Nephron (organoid): ENCODE measurements around the gene KCNK15.

Experiments used
- H3K27ac Mint-ChIP-seq, 3 experiments: 2 replicates each; pipeline ENCODE4 v1.8.0; 2020; ENCODE audit warnings: mixed read lengths in 3 of 3, mild to moderate bottlenecking in 2 of 3, moderate library complexity in 1 of 3
- H3K27me3 Mint-ChIP-seq: 2 replicates; pipeline ENCODE4 v1.8.0; 2021; ENCODE audit warnings: low read depth, mild to moderate bottlenecking, moderate library complexity, mixed read lengths
- H3K36me3 Mint-ChIP-seq: 2 replicates; pipeline ENCODE4 v1.8.0; 2020; ENCODE audit warnings: low read depth, mixed read lengths
- H3K4me1 Mint-ChIP-seq: 2 replicates; pipeline ENCODE4 v1.8.0; 2020; ENCODE audit warnings: mixed read lengths
- H3K4me3 Mint-ChIP-seq, 3 experiments: 2 replicates each; pipeline ENCODE4 v1.8.0; 2020; ENCODE audit warnings: mild to moderate bottlenecking in 3 of 3, mixed read lengths in 3 of 3, moderate library complexity in 2 of 3
- H3K9me3 Mint-ChIP-seq: 2 replicates; pipeline ENCODE4 v1.8.0; 2020; ENCODE audit warnings: mixed read lengths
- TF ChIP-seq, protein P1 (sequence below), 3 experiments: fragments of 200-600 bp; sonication (generic); IDR thresholded peaks; one replicate each; pipeline ENCODE4 v1.5.0; 2021; ENCODE audit warnings: antibody characterized with exemption in 3 of 3; ENCODE audit not compliant: unreplicated experiment in 3 of 3

KCNK15 gene

GRCh38 chr20:44780226-44780625 lies 34.6 kb downstream of the KCNK15 start:
- Mint-ChIP-seq H3K9me3 (no peaks in the 10 kb centered on the region), H3K36me3 (no peaks in the 10 kb centered on the region), H3K4me3 (no peak overlapping the region), H3K27me3 (no peaks in the 10 kb centered on the region), H3K4me1 (no peaks in the 10 kb centered on the region), H3K27ac (no peak overlapping the region)
- TF ChIP-seq, protein P1, sequence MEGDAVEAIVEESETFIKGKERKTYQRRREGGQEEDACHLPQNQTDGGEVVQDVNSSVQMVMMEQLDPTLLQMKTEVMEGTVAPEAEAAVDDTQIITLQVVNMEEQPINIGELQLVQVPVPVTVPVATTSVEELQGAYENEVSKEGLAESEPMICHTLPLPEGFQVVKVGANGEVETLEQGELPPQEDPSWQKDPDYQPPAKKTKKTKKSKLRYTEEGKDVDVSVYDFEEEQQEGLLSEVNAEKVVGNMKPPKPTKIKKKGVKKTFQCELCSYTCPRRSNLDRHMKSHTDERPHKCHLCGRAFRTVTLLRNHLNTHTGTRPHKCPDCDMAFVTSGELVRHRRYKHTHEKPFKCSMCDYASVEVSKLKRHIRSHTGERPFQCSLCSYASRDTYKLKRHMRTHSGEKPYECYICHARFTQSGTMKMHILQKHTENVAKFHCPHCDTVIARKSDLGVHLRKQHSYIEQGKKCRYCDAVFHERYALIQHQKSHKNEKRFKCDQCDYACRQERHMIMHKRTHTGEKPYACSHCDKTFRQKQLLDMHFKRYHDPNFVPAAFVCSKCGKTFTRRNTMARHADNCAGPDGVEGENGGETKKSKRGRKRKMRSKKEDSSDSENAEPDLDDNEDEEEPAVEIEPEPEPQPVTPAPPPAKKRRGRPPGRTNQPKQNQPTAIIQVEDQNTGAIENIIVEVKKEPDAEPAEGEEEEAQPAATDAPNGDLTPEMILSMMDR (IDR thresholded peaks at IDR 0.05; ENCODE audit: unreplicated experiment in 3 of 3): no peak

DNA sequence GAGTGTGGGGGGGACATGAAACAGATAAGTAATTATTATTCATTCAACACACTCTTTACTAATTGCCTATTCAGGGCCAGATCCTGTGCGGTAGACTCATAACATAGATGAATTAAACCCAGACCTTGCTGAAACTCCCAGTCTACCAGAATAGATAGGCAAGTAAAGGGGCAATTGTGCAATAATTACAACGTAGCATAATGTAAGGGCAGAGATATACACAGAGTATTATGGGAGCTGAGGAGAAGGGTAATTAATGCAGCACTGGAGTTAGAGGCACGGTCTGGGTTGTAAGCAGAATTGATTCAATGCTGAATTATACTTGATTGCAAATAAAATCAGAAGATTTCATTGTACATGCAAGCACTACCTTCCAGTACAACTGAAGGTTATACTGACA lies 35.5 kb downstream of the KCNK15 start:
- H3K4me1 Mint-ChIP-seq: no peaks in the 10 kb centered on the region

DNA sequence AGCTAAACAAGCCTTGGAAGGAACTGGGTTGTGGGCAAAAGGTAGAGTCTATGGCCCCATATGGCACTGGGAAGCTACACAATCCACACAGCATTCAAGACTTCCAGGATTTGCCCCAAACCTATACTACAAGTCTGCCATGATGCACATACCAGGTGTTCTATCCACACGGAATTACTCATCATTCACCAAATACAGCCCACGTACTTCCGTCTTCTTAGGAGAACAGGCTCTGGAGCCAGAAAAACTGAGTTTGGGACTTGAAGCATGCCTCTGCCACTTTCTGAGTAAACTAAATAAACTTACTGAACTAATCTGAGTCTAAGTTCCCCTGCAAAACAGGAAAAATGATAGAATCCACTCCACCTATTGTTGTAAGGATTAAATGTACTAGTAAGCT lies 36.1 kb downstream of the KCNK15 start:
- Mint-ChIP-seq H3K27me3 (no peaks in the 10 kb centered on the region), H3K27ac (no peak overlapping the region), H3K36me3 (no peaks in the 10 kb centered on the region), H3K4me1 (no peaks in the 10 kb centered on the region), H3K4me3 (no peak overlapping the region), H3K9me3 (no peaks in the 10 kb centered on the region)
- TF ChIP-seq, protein P1 (IDR thresholded peaks at IDR 0.05; ENCODE audit: unreplicated experiment in 3 of 3): no peak

More for the DNA sequence above, 35.5 kb downstream of the KCNK15 start:
- Mint-ChIP-seq H3K4me3 (no peak overlapping the region), H3K27me3 (no peaks in the 10 kb centered on the region), H3K9me3 (no peaks in the 10 kb centered on the region), H3K36me3 (no peaks in the 10 kb centered on the region), H3K27ac (no peak overlapping the region)
- TF ChIP-seq, protein P1 (IDR thresholded peaks at IDR 0.05; ENCODE audit: unreplicated experiment in 3 of 3): no peak

- no peaks in the 10 kb centered on the region for H3K9me3 Mint-ChIP-seq
- H3K36me3 Mint-ChIP-seq: no peaks in the 10 kb centered on the region
- H3K4me1 Mint-ChIP-seq: no peaks in the 10 kb centered on the region
- TF ChIP-seq, protein P1 (IDR thresholded peaks at IDR 0.05; ENCODE audit: unreplicated experiment in 3 of 3): no peak
- H3K27ac Mint-ChIP-seq: no peak overlapping the region
- no peaks in the 10 kb centered on the region for H3K27me3 Mint-ChIP-seq
- H3K4me3 Mint-ChIP-seq: no peak overlapping the region
Observed at GRCh38 chr20:44784688-44785087, 39.0 kb downstream of the KCNK15 start.

- H3K9me3 Mint-ChIP-seq: no peaks in the 10 kb centered on the region
- H3K27ac Mint-ChIP-seq: no peak overlapping the region
- TF ChIP-seq, protein P1 (IDR thresholded peaks at IDR 0.05; ENCODE audit: unreplicated experiment in 3 of 3): no peak
- no peaks in the 10 kb centered on the region for H3K27me3 Mint-ChIP-seq
- no peaks in the 10 kb centered on the region for H3K36me3 Mint-ChIP-seq
- H3K4me3 Mint-ChIP-seq: no peak overlapping the region
- peaks cover 5% of the 10 kb centered on the region for H3K4me1 Mint-ChIP-seq
Observed at GRCh38 chr20:44785768-44786167, 40.1 kb downstream of the KCNK15 start.

GRCh38 chr20:44787299-44787698 lies 41.6 kb downstream of the KCNK15 start:
- TF ChIP-seq, protein P1 (IDR thresholded peaks at IDR 0.05; ENCODE audit: unreplicated experiment in 3 of 3): no peak
- no peaks in the 10 kb centered on the region for H3K9me3 Mint-ChIP-seq
- no peaks in the 10 kb centered on the region for H3K27me3 Mint-ChIP-seq
- H3K4me3 Mint-ChIP-seq: no peak overlapping the region
- H3K36me3 Mint-ChIP-seq: no peaks in the 10 kb centered on the region
- peaks cover 12% of the 10 kb centered on the region for H3K4me1 Mint-ChIP-seq
- no peak overlapping the region for H3K27ac Mint-ChIP-seq
